HG02840 (cell line): Measurements from ENCODE around the gene LIPG.

Experiments used
- ATAC-seq: cut with Tn5 transposase; IDR thresholded peaks from one replicate; pipeline ENCODE4 v1.9.1; 2021; ENCODE audit warnings: mild to moderate bottlenecking, moderate library complexity, moderate number of reproducible peaks; ENCODE audit not compliant: unreplicated experiment, low FRiP score

LIPG gene

GRCh38 chr18:49609256-49610021, 47.6 kb downstream of the LIPG start:
- no peak for ATAC-seq

- no peak for ATAC-seq
Measured at GRCh38 chr18:49610022-49610445, 48.2 kb downstream of the LIPG start.

- no peak for ATAC-seq
Measured at GRCh38 chr18:49611316-49611715, 49.5 kb downstream of the LIPG start.

GRCh38 chr18:49612515-49613033, 50.7 kb downstream of the LIPG start:
- ATAC-seq, result no peak

- no peak for ATAC-seq
Measured at GRCh38 chr18:49613141-49613640, 51.3 kb downstream of the LIPG start.

GRCh38 chr18:49613641-49614151, 51.8 kb downstream of the LIPG start:
- no peak for ATAC-seq

- no peak for ATAC-seq
Measured at GRCh38 chr18:49616618-49617328, 54.9 kb downstream of the LIPG start.

- no peak for ATAC-seq
Measured at GRCh38 chr18:49617329-49617695, 55.5 kb downstream of the LIPG start.

GRCh38 chr18:49617865-49618264, 56.0 kb downstream of the LIPG start:
- no peak for ATAC-seq

- ATAC-seq, result no peak
Measured at GRCh38 chr18:49618742-49619681, 57.2 kb downstream of the LIPG start.

- no peak for ATAC-seq
Measured at GRCh38 chr18:49619801-49620200, 57.9 kb downstream of the LIPG start.

GRCh38 chr18:49621301-49621700, 59.4 kb downstream of the LIPG start:
- no peak for ATAC-seq

GRCh38 chr18:49621717-49622351, 60.0 kb downstream of the LIPG start:
- no peak for ATAC-seq

- ATAC-seq, result no peak
Measured at GRCh38 chr18:49623571-49623970, 61.7 kb downstream of the LIPG start.

- no peak for ATAC-seq
Measured at GRCh38 chr18:49625021-49625691, 63.3 kb downstream of the LIPG start.

GRCh38 chr18:49626842-49627467, 65.1 kb downstream of the LIPG start:
- ATAC-seq, result no peak

- ATAC-seq, result no peak
Measured at GRCh38 chr18:49628119-49628518, 66.3 kb downstream of the LIPG start.

- ATAC-seq, result no peak
Measured at GRCh38 chr18:49628881-49629795, 67.3 kb downstream of the LIPG start.
